GM19372 (cell line): ENCODE measurements around the gene DPP6.

ENCODE experiments used
- ATAC-seq: cut with Tn5 transposase; IDR thresholded peaks from one replicate; pipeline ENCODE4 v1.9.1; 2021; ENCODE audit warnings: mild to moderate bottlenecking, low read depth, moderate library complexity; ENCODE audit not compliant: unreplicated experiment

The DPP6 gene

DNA sequence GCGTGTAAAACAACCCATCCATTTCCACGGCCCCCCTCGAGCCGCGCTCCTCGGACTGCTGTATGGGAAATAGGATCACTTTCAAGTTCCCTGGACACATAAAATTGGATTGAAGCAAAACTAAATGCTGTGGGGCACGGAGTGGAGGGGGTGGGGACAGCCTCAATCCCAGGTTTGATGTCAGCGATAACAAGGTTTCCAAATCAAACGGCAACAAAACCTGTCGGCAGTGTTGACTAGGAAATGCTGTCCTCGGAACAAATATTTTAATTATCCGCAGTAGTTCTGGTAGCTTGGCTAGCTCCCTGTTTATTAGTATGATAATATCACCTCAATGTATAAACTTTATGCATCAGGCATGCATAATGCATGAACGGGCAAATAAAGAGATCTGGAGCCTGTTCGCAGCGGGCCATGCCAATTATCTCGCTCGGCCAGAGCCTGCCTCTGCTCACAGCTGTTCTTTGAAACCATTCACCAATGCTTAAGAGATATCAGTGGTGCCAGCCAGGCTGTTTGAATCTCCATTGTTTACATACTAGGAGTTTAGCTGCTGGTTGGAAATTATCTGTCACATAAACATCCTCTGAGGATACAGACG is 789.6 kb downstream of the DPP6 start:
- no peak for ATAC-seq

DNA sequence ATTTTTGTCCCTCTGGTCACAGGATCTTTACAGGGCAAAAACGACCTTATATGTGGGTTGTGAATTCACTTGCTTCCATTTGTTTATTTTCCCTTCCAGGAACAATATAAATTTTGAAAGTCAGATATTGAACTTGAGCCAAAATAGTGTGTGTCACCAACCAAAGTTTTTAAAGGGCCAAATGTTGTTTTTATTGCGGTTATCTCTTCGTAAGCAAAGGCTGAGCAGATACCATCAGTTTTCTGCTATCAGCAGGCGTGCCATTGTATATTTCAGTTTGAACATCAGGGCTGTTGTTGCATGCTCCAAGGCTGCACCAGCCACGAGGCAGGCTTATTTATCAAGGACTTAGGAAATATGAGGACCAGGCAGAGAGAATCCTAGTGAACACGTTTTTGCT is 790.4 kb downstream of the DPP6 start:
- no peak for ATAC-seq

DNA sequence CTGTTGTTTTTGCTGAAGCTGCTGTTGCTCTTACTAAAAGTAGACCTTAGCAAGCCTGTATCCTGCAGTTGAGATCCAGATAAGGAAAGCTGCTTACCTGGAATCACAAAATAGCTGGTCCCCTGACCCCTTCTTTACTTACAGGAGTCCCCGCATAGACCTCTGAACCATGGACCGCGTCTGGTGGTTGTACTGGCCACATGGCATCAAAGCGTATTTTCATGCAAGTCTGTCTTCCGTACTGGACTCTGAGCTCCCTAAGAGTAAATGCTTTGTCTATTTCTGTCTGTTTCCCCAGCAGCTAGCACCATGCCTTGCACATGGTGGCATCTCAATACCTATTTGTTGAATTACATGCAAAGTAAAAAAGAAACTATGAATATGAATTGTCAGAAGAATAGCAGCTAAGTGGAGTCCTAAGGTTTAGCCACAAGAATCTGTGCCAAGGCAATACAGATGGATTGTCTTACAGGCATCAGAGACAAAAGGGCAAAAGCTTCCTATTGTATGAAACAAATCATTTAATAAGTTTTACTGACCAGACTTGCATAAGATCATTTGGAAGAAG is 791.6 kb downstream of the DPP6 start:
- no peak for ATAC-seq

DNA sequence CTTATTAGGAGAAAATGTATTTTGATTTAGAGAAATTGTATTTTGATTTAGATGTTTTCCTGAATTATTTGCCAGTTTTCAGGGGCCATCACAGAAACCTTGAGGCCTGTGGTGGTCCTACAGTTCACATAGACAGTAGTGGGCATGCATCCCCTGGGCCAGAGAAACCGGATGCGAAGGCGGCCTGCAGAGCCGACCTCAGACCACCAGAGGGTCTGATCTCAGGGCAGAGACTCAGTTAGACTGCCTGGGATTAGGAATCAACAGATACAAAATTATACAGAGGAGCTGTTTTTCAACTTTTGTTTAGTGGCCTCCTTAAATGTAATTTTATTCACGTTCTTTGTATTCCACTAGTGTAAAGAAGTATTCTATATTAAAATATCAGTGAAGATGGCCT is 792.3 kb downstream of the DPP6 start:
- ATAC-seq, result no peak

DNA sequence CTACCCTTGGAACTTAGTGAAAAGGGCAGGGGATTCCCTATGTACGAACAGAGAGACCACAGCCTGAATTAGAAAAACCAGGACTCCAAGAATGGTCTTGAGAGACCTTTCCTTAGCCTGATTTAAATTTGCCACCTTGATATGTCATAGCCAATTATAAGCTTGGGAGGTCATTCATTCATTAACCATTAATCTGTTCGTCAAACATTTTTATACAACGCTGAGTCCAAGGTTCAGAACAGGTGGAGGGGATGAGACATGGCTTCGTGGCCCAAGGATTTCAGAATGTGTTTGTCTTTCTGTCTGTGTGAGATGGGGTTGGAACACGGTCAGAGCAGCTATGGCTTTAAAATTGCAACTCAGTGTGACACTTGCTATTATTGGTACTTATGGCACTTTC is 792.8 kb downstream of the DPP6 start:
- ATAC-seq, result no peak

DNA sequence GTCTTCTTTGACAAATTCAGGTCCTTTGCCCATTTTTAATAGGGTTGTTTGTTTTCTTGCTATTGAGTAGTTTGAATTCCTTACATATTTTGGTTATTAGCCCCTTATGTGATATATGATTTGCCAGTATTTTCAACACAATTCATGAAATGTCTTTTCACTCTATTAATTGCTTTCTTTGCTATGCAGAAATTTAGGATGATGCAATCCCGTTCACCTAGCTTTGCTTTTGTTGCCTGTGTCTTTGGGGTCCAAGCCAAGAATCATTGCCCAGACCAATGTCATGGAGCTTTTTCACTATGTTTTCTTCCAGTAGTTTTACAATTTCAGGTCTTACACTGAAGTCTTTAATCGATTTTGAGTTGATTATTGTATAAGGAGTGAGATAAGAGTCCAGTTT is 796.3 kb downstream of the DPP6 start:
- no peak for ATAC-seq

DNA sequence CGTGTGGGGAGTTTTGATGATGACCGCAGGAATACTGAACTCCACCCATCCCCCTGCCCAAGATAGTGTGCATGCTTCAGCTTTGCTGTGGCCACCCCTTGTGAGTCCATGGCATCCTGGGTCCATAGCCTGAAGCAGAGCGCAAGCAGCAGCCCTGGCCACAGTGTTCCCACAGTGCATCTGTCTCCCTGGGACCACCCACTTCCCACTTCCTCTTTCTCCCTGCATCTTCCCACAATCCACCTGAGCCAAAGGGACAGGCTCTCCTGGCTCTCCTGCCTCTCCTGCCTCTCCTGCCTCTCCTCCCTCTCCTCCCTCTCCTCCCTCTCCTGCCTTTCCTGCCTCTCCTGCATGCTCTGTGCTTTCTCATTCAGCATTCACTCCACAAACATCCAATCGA is 800.0 kb downstream of the DPP6 start:
- ATAC-seq, result no peak

DNA sequence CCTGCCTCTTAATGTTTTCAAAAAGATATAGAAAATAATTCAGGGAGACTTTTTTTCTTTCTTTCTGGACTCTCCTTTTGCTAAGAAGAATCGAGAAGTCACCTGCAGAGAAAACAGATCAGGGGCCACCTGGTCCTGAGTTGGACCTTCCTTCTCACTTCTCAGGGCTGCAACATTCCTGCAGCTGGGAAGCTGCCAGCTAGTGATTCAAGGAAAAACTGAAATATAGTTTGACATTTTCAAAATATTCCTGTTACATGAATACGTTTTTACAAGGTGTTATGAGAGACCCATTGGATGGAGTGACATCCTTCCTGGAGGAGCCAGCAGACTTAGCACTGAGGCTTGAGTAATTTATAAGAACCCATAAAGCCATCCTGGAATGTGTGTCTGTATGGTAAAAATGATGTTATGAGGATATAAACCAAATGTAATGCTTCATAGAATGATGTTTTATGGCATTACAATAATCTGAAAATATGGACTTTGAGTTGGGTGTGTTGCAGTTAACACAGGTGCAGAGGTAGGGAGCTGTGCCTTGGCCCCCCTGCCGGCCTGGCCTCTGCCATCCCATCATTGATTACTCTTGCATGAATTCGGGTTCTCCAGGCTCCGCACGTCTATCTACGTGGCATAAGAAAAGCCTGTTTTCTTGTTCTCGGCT is 801.0 kb downstream of the DPP6 start:
- ATAC-seq, result no peak

DNA sequence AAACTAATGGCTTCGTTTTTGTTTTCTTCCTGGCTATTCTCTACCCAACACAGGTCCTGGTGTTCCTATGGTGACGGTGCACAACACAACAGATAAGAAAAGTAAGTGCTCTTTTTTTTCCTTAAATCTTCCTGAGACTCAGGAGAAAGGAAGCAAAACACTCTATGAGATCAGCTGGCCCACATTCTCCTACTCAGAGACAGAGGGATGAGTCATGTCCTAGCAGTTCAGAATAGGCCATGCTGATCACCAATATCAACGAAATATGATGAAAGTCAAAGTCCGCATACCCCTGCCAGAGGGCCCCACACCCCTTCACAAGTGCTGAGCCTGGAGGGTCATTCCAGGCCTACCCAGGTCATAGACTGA is 801.5 kb downstream of the DPP6 start:
- no peak for ATAC-seq

DNA sequence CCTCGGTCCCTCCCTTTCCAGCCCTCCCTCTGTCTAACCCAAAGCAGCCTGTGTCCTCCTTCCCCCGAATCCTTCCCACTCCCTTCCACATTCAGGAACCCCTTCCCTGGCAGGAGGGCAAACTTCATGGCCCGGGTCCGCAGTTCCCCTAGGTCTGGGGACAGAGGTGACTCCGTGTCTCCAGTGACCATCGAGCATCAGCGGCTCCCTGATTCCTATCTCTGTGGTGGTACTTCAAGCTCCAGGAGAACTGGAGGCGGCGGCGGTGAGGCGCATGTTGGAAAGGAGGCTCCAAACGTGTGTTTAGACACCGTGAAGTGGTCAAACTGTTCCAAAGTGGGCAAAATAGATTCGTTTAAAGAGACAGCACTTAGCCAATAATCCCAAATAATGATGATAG is 802.6 kb downstream of the DPP6 start:
- no peak for ATAC-seq

DNA sequence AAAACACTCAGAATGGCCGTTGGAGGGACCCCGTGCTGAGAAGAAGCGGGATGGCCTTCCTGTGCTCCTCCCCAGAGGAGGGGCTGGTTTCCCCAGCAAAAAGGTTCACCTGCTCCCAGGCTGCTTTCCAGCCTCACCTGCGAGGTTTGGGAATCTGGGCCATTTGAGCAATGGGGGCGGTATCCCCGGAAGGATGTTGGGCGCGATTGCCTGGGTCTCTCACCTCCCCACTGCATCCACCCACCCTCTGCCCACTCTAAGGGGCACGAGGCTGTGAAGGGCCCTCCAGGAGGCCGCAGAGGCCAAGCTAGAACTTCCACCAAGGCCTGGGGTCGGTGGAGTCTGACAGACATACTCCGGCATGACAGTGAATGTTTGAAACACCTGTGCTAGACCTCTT is 803.2 kb downstream of the DPP6 start:
- ATAC-seq, result no peak

DNA sequence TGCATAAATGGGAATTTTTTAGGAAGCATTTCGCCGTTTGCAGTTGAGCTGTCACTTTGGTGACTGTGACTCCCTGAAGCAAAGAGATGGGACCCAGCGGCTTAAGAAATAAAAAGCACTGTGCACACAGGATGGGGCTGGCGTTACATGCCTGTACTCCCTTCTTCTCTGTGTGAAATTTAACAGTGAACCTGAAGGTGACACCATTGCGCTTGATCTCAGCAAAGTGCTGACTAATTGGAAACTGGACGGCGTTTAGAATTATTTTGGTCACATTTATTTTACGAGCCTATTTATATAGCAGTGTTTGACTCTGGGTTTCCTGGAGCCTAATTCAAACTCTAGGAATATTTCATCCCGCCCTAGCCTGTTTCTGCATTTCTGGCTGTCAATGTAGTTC is 804.5 kb downstream of the DPP6 start:
- ATAC-seq, result no peak

DNA sequence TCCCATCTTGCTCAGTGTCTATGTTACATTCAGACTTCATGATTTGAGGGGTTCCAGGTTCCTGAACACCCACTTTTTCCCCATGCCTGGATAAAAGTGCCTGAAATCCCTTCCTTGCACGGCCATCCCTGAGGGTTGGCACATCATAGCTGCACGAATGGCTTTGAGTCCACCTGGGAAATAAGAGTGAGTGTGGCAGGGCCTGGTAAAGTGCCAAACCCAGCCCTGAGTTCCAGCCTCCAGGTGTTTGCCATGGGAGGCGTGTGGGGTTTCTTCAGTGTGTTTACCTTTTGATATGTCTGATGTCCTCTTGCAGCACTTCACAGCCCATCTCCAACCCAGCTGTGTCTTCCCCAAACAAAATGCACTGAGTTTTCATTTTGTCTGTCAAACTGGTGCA is 805.0 kb downstream of the DPP6 start:
- no peak for ATAC-seq

DNA sequence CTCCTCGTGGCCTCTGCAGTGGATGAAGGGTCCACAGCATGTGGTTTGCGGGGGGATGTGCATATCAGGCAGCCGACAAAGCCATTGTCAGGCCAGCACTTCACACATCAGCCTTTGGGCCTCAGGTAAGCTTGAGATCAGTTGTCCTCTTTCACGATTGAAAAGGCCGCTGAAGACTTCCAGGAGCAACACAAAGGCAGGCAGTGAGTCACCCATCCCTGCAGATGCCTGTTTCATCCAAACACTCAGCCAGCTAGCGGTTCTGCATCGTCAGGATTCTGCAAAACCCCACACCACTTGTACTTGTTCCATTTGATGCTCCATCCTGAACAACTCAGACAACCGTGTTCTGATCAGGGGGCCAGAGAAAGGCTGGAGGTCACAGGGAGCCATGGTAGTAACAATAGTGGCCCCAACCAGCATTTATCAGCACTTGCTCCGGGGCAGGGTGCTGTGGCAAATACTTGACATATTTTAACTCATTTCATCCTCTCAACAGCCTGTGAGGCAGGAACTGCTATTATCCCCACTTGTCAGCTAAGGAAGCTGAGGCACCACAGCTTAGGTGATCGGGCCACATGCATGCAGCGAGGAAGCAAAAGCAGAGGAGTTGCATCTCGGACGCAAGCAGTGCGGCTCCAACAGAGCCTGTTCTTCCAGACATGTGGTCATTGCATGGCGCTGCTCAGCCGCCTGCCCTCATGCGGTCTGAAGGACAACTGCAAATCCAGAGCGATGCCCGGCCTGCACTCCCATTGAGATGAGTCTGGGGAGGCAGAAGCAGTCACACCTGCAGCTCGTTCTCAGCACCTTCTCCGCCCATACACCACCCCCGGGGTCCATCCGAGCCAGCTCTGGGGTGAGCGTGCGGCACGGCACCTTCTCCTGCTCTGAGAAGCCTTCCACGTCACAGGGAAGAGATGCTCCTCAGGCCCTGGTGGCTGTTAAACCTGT is 805.8 kb downstream of the DPP6 start:
- no peak for ATAC-seq

DNA sequence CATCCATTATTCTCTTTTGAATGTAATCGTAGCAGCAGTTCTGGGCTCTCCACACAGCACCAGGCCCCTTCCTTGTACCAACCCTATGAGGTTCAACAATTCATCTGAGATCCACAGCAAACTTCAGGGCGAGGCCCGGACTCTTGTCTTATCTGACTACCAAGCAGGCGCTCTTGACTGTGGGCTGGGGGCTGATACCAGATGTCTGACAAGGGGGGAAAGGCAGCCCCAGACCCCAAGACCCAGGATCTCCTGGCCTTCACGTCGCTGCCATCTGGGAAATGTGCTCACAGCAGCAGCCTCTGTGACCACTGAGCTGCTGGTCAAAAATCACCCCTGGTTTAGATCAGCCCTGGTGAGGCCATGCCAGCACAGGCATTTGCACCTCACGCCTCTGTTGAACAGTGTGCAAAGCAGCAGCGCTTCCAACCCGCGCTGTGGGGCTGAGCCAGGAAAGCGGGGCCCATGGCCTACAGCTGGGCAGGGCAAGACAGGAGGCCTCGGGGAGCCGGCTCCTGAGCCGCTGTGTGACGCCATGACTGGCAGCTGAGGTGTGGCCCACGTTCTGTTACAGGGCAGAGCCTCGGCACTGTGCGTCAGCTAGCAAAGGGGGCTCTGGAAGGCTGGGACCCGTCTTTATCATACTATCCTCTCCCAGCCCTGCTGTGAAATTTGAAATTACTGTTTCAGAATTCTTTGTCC is 806.8 kb downstream of the DPP6 start:
- ATAC-seq, result no peak

DNA sequence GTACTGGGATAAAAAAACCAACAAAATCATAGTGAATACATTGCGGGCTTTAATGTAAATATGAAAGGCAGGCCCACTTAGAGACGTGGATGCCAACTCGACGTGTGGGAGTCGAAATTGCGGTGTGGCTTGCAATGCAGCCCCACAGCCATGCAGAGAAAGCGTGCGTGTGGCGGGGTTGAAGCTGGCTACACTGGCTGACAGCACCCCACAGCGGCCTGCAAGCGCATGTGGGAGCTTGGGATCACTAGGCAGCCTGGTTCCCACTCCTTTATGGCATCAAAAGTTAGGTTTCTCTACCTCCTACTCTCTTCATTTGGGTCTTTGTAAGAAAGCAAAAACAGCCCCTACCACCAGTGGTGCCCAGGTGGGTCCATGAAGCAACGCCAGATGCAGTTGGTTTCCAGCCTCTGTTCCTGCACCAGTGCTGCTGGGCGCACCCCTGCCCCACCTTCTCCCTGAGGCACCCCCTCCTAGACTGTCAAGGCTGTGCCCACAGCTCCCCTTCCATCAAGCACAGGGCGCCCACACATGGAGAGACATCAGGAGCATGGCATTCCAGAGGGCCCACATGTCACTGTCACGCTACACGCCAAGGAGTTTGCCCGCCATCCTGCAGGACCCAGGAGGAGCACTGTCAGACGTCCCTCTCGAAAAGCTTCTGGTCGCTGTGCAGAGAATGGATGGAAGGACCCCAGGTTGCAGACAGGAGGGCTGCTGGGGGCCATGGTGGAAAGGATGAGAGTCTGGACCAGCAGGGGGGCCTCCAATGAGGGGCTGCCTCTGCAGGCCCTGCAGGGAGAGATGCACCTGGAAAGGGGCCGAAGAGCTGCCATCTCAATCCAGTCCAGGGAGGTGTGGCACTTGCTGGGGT is 807.8 kb downstream of the DPP6 start:
- no peak for ATAC-seq

DNA sequence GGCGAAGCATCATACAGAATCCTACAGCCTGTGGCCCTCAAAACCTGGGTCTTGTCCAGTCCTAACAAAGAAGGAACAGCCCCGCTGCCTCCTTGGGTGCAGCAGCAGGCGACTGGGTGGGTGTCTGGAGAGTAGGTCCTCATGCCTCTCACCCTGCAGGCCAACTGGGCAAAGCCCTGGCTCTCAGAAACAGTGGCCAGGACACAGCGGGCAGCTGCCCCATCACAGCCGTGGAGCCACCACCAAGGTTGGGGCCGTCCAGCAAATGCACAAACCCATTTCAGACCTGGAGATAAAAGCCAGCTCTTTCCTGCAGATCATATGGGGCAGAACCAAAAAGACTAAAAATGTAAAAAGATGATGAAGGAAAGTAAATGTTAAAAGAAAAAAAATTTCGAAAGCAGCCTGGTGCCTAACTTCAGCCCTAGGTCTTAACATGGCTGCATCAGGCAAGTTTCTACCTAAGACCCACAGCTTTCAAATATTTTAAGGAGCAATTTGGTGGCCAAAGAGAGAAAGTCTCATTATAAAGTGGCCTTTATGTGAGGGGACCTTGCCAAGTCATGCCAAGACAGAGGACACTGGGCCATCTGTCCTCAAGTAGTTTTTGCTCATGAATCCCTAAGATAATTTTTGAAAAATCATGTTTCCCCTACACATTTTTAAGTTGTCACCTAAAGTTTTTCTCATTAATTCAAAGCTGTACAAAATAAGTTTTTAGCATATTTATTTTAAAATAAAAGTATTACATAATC is 808.6 kb downstream of the DPP6 start:
- ATAC-seq, result no peak

DNA sequence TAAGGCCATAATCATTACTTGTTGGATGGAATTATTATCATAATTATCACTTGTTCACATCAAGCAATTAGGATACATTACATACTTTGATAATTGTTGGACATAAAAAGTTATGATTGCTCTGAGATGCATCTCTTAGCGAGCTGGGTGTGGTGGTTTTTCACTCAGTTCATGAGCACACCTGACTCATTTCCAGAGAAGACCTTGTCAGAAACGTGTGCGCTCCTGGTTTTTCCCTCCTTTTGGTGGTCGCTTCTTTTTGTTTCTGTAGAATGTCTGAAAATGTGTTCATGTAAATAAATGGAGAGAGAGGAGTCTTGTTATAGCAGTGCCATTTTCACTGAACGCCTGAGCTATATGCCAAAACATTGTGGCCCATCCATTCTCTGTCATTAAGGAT is 809.4 kb downstream of the DPP6 start:
- no peak for ATAC-seq

DNA sequence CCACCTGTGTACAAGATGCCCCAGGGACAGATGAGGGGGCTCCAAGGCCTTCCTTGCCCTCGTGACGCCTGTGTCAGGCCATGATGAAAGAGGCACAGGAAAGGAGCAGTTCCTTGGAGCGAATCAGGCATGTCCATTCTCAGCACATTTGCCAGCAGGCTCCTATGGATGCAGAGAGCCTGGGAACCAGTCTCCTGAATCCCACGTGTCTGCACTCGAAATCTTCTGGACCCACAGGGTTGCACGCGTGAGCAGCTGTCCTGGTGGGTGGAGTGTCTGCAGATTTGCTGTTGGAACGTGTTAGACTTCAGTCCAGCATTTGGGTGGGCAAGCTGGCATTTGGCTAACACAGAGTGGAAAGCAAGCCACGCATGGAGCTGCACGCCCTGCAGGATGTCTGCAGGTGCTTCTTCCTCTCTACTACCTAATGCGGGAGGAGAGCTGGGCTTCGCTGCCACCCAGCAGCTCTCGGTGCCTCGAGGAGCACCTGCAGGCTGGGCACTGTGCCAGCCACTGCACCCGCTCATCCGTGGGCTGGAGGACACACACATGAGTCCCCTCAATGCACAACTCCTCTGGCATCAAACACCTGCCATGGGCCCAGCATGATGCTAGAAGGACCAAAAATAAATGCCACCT is 810.1 kb downstream of the DPP6 start:
- ATAC-seq, result no peak
